GM19468 (cell line): ENCODE results near the gene KIAA1586.
"Not testable (repeated sequence)": the region's sequence is repeated elsewhere in the genome, so short reads cannot be mapped to it uniquely, and the experiment has no call there.

ENCODE experiments used
- ATAC-seq: cut with Tn5 transposase; IDR thresholded peaks from one replicate; pipeline ENCODE4 v1.9.1; 2021; ENCODE audit warnings: mild to moderate bottlenecking, moderate library complexity, moderate number of reproducible peaks; ENCODE audit not compliant: unreplicated experiment; ENCODE audit errors: extremely low read depth

KIAA1586 gene, protein sequence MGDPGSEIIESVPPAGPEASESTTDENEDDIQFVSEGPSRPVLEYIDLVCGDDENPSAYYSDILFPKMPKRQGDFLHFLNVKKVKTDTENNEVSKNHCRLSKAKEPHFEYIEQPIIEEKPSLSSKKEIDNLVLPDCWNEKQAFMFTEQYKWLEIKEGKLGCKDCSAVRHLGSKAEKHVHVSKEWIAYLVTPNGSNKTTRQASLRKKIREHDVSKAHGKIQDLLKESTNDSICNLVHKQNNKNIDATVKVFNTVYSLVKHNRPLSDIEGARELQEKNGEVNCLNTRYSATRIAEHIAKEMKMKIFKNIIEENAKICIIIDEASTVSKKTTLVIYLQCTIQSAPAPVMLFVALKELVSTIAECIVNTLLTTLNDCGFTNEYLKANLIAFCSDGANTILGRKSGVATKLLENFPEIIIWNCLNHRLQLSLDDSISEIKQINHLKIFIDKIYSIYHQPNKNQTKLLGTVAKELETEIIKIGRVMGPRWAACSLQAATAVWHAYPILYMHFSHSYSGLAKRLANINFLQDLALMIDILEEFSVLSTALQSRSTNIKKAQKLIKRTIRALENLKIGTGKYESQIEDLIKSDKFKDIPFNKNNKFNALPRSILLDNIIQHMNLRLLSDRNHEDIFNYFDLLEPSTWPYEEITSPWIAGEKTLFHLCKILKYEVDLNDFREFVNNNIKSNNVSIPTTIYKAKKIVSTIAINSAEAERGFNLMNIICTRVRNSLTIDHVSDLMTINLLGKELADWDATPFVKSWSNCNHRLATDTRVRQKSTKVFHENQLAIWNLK

DNA sequence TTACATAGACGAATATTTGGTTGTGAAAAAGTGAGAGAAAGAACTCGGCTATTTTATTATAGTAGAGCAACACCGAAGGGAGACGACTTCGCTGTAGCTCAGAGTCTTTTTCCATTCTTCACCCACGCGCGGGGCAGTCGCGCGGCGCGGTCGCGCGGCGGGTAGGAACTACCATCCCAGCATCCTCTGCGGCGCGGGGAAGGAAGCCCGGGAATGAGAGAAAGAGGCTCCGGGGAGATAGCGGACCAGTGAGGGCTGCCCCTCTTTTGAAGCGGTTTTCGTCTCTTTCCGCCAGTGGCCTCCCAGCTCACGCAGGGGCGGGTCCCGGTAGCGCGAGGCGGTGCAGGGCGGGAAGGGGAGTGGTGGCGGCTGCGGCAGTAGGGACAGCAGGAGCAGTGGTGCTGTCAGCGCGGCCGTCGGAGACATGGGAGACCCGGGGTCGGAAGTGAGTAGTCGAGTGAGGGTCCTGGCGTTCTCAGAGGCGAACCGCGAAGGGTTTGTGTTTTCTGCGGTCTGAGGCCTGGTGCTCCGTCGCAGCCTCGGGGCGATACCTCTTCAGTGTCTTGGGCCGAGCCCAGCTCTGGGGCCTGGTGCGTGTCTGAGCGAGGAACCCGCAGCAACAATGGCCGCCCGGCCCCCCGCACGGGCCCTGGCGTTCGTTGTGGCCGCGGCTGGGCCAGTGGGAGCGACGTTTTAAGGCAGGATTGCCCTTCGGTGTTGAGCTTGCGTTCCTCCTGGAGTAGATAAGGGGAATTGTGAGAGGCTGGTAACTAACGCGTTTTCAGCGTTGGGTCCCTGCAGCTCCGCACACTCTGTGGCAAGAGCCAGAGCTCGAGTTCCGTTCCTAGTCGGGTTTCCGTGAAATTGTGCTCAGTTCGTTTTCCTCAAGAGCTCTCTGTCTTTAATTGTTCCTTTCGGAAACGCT lies at the start of gene KIAA1586:
KIAA1586 (plus strand) TSS at position 362 of the 925 bp plus-strand sequence; CDS start at position 425, 63 bp downstream.
- ATAC-seq, result peak; percentile 84

DNA sequence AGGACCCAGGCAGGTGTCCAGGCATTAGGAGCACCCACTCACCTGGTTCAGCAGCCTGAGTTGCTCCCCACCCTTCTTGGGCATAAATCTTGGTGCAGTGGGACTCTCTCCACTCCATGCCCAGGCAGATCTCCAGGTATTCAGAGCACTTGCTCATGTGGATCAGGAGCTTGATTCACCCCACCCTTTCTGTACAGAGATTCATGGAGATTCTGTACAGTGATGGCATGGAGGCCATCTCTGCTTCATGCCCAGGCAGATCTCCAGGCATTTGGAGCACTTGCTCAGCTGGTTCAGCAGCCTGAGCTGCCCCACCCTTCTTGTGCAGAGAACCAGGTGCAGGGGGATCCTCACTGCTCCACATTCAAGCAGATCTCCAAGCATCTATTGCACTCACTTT lies 47.4 kb upstream of the KIAA1586 start:
- ATAC-seq, result no peak

DNA sequence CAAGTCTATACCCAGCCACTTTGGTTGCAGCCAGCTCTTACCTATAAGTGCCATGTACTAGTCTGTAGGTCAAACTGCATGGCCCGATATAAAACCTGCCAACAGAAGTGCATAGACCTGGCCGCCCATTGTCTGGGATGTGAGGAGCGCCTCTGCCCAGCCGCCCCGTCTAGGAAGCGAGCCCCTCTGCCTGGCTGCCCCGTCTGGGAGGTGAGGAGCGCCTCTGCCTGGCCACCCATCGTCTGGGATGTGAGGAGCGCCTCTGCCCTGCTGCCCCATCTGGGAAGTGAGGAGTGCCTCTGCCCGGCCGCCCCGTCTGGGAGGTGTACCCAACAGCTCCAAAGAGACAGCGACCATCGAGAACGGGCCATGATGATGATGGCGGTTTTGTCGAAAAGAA lies 46.7 kb upstream of the KIAA1586 start:
- not testable (repeated sequence) for ATAC-seq

DNA sequence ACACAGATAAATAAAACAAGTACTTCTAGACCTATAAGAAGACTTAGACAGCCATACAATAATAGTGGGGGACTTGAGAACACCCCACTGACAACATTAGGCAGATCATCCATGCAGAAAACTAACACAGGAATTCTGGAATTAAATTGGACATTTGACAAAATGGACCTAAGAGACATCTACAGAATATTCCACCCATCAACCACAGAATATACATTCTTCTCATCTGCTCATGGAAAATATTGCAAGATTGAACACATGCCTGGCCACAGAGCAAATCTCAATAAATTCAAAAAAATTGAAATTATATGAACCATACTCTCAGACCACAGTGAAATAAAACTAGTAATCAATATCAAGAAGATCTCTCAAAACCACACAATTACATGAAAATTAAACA lies 44.3 kb upstream of the KIAA1586 start:
- ATAC-seq, result no peak

DNA sequence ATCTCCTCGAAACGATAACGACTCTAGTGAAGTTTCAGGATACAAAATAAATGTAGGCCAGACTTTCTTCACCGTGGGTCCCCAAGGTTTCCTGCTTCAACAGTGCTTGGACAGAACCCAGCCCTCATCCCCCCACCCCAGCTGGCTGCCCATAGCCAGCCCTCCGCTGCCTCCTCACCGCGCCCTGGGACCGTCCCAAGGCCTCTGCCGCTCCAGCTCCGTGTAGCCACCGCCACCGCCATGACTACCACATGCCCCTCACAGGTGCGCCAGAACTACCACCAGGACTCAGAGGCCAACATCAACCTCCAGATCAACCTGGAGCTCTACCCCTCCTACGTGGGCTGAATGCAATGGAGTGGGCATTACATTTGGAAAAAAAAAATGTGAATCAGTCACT lies 42.2 kb upstream of the KIAA1586 start:
- no peak for ATAC-seq

DNA sequence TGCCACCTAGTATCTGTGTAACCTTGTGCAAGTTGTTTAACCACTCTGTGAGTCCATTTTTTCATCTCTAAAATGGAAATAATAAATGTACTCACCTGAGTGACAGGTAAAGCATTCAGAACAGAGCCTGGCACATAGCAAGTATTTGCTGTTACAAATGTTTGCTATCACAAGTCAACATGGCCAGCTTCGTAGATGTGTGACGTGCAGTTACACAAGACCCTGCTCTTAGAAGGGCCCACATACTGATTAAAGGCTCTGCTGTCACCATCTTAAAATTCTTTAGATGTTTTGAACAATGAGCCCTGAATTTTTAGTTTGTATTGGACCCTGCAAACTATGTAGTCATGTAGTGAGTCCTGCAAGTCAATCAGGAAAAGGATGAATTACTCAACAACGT lies 40.4 kb upstream of the KIAA1586 start:
- no peak for ATAC-seq

DNA sequence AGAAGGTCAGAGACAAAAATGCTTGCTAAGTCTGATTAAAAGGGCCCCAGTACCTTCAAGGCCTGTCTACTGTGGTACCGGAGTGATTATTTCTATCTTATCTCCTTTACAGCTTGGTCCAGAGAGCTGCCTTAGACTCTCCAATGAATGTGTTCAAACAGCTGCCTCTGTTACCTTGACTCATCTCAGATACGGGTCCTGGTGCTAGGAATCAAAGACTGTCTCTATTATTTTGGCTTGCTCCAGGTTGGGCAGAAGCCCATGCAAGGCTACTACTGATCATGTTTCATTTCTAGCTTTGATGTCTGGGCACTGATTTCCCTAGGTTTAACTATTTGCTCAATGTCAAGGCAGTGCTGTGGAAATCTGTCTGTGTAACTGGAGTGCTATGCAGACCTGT lies 38.4 kb upstream of the KIAA1586 start:
- not testable (repeated sequence) for ATAC-seq

DNA sequence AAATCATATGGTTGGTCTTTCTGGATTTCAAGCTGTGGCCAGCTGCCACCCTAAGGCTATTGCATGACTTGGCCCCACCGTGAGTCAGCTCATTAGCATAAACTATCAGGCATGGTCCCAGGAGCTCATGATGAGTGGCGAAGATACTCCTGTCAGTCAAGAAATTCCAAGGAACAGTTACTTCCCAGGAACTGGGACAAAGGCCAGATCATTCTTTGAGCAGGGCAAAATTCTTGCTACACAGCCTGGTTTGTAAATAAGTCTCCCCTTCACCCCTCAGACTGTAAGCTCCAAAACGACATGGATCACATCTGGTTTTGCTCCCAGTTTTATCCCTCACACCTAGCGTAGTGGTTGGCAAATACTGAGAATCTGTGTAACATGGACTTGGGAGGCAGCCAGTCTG lies 33.0 kb upstream of the KIAA1586 start:
- ATAC-seq, result no peak

DNA sequence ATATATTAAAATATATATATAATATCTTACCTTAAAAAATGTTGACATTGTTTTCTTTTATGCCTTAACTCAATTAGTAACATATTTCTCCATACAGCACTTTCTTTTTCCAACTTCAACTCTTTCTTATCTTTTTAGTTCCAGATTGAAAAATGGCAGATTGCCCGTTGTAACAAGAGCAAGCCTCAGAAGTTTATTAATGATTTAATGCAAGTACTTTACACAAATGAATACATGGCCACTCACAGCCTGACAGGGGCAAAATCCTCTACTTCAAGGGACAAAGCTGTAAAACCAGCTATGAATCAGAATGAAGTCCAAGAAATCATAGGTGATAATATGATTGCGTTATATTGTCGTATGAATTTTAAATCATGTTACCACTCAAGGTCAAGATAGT lies 29.4 kb upstream of the KIAA1586 start:
- ATAC-seq, result no peak

DNA sequence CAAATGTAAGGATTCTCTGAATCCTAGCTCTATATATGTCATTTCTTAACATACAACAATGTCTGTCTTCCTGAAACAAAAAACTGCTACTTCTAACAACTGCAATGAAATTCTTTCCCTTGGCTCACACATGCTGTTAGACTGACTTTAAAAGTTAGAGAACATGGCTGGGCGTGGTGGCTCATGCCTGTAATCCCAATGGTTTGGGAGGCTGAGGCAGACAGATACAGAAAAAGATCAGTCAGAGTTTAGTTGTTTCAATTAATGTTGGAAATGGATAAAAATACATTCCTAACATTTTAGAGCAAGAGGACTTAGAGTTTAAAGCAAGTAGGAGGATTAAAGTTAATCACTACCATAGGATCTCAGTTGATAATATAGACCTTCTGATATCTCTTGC lies 28.7 kb upstream of the KIAA1586 start:
- ATAC-seq, result no peak

DNA sequence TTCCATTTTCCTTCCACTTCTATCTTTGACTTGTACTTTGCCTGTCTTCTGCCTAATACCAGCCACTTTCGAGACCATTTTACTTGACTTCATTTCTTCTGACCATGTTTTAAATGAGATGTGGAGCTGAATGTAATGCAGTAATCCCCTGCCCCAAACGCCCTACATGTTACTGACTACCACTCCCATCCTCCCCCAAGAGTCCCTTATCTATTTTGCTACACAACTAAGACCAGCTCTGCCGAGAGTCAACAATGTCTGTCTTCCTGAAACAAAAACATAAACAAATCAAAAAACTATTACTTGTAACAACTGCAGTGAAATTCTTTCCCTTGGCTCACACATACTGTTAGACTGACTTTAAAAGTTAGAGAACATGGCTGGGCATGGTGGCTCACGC lies 27.1 kb upstream of the KIAA1586 start:
- no peak for ATAC-seq

DNA sequence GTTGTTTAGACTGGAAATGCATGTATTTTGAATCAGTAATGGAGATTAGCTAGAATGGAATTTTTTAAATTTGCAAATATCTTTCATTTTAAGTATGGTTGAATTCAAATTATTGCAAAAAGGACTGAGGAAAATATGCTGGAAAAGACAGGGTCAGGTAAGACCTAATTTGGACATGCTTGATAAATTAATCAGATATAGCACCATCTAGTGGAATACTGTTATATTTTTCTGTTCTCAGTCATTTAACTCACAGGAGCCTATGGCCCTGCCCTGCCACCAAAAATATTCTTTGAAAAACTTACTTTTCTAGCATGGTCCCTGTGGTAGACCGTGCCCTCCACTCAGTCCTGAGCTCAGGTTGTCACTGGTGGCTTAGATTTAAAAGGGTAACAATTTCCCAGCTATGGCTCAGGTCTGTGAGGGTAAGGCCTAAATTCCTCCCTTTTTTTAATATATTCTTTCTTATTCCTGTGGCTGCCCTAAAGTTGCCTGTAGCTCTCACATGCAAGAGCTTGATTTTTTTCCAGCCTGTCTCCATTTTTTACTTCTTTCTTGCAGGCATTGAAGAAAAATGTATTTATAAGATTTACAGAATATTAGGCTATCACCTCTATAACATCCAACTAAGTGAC lies 25.3 kb upstream of the KIAA1586 start:
- peak; percentile 76 for ATAC-seq

DNA sequence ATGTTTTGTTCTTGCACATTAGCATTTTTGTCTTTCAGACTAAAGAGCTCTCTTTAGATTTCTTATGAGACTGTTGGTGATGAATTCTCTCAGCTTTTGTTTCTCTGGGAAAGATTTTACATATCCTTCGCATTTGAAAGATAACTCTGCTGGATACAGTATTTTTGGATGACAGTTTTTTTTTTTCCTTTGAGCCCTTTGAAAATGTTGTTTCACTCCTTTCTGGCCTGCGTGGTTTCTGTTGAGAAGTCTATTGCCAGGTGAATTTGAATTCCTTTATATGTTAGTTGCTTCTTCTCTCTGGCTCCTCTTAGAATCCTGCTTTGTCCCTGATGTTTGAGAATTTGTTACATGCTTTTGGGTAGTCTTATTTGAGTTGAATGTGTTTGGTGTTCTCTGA lies 22.2 kb upstream of the KIAA1586 start:
- no peak for ATAC-seq

DNA sequence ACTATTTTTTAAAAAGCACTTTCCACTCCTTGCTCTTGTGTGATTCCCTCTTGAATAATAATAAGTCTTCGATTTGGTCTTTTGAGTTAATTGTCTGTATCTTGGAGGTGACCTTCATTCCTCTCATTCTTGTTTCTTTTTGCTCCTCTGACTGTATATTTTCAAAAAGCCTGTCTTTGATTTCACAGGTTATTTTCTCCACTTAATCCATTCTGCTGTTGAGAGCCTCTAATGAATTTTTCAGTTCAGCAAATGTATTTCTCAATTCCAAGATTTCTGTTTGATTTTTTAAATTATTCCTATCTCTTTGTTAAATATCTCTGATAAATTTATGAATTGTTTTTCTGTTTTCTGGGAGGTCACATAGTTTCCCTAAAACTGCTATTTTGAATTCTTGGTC lies 21.7 kb upstream of the KIAA1586 start:
- no peak for ATAC-seq

DNA sequence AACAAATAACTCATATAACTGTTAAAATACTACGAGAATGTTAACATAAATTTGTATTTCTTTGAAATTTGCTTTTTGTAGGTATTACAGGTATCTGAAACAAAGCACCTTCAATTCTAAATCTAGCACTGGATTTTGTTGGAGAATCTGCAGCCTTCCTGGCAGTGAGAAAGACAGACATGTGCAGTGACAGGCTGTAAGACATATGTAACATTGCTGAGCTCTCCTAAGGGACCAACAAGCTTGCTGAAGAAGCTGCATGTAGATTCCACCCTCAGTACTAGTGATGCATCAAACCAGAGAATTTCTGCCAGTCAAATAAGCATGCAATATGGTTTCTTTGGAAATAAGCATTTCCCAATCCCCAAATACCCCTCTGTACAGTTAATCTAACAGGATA lies 20.5 kb upstream of the KIAA1586 start:
- ATAC-seq, result no peak

DNA sequence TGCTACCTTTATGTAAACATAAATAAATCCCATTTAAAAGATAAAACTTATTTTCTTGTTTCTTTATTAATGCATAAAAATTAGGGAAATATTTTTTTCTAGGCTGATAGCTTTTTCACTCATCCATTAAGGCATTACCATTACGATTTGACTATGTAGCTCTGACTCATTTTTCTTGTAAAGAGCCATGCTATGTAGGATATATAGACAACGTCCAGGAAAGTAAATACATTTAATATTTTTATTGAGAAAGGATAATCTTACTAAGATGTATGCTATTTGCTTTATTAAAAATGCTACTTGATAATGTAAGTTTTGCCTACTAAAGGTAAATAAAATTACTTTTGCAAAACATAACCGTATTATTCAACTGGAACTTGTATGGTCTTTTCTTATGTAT lies 19.2 kb upstream of the KIAA1586 start:
- ATAC-seq, result no peak

DNA sequence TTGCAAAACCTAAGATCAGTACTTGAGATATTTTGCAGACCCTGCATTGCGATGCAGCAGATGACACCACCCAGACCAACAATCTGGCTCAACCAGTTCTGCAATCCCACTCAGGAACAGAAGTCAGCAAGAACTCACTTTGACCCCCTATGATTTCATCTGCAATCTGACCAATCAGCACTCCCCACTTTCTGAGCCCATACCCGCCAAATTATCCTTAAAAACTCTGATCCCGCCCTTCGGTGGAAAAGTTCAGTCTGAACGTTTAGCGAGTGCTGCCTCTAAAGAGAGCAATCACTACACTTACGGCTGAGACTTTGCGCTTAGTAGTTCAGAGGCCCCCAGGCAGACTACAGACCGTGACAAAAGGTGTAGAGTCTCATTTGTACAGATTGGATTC lies 17.3 kb upstream of the KIAA1586 start:
- no peak for ATAC-seq

DNA sequence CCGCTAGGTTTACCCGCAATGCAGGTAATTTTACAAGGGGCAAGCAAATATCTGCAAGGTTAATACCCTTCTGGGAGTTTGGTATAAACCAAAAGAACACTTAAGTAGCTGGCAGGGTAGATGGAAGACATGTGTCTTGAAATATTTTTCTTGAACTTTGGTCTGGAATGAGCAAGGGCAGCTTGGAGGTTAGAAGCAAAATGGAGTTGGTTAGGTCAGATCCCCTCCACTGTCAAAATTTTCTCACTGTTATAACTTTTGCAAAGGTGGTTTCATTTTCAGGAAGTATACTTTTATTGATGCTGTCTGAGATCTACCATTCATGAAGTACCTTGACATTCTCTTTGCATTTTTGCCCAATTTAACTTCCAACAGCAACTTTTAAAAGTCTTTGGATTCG lies 13.3 kb upstream of the KIAA1586 start:
- ATAC-seq, result no peak

DNA sequence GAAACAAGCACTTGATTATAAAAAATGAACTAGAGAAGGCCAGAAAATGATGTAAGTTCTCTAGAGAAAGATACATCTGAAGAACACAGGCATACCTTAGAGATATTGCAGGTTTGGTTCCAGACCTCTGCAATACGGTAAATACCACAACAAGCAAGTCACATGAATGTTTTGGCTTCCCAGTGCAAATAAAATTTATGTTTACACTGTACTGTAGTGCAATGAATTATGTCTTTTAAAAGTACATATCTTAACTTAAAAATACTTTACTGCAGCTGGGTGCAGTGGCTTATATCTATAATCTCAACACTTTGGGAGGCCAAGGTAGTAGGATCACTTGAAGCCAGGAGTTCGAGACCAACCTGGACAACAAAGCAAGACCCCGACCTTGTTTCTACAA lies 10.9 kb upstream of the KIAA1586 start:
- ATAC-seq, result no peak

DNA sequence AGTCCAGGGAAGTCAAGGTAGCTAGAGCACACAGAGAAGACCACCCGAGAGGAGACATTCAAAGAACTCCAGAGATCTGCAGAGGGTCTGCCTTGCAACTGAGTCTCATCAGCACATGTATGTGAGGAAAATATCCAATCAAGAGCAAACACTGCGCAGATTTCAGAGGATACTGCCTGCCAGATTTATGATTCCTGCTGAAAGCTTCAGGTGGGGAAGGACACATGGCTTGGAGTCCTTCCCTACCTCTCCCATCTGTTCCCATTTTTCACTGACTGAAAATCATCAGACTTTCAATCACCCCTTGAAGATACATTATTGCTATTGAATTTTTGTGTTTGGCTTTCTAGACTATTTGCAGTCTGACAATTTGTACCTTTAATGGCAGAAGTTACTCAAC lies 7.6 kb upstream of the KIAA1586 start:
- no peak for ATAC-seq
